GM12874 (cell line): ENCODE results near the gene KLC3.

ENCODE experiments used
- TF ChIP-seq, protein P1 (sequence below): IDR thresholded peaks from 2 replicates; pipeline ENCODE4 v1.5.1; 2011; ENCODE audit warnings: low read depth, mild to moderate bottlenecking, control low read depth, low read length, moderate library complexity; ENCODE audit not compliant: insufficient read depth

KLC3 gene

DNA sequence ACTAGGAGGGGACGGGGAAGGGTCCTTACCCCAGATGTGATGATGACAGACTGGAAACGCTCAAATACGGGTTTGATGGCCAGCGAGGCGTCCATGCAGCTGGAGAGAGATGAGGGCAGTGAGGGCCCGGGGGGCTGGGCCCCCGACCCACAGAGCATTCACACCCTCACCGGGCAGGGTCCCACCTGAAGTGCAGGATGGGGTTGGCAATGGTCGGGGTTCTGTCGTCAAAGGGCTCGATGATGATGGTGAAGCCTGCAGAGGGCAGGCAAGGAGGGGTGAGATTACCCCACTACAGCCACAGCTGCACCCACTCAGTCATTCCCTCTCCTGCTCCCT, 16.9 kb downstream of the KLC3 start:
- TF ChIP-seq, protein P1, sequence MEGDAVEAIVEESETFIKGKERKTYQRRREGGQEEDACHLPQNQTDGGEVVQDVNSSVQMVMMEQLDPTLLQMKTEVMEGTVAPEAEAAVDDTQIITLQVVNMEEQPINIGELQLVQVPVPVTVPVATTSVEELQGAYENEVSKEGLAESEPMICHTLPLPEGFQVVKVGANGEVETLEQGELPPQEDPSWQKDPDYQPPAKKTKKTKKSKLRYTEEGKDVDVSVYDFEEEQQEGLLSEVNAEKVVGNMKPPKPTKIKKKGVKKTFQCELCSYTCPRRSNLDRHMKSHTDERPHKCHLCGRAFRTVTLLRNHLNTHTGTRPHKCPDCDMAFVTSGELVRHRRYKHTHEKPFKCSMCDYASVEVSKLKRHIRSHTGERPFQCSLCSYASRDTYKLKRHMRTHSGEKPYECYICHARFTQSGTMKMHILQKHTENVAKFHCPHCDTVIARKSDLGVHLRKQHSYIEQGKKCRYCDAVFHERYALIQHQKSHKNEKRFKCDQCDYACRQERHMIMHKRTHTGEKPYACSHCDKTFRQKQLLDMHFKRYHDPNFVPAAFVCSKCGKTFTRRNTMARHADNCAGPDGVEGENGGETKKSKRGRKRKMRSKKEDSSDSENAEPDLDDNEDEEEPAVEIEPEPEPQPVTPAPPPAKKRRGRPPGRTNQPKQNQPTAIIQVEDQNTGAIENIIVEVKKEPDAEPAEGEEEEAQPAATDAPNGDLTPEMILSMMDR, result no peak

DNA sequence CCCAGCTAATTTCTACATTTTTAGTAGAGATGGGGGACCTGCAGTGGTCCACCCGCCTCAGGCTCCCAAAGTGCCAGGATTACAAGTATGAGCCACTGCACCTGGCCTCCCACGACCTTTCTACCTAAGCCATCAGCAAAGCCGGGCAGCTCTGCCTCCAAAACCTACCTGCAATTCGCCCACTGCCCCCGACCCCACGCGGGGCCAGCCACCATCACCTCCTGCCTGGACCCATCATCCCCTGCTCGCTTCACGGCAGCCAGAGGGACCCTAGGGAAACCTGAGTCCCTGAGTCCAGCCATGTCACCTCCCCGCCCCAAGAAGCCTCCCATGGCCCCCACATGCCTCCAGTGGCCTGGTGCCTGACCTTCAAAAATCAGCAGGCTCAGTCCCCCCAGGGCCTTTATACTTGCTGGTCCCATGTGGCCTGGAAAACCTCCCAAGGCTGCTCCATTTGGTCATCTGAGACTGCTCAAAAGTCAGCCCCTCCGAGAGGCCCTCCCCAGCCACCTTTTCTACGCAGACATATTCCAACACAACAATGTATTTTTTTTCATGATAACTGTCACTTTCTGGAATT, 17.8 kb downstream of the KLC3 start:
- TF ChIP-seq, protein P1, result no peak

DNA sequence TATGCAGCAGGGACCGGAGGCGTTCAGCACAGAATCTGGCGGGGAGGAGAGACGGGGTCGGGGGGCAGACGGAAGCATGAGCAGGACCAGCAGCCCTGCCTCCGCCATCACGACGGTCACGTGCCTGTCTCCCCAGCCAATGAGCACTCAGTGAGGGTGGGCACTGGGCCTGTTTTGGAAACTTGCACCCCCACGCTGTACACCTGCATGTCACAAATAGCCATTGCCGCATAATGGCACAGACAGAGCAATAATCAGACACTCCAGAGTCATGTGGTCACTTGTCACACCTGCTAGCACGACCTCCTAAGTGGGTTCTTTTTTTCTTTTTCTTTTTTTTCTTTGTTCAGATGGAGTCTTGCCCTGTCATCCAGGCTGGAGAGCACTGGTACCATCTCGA, 21.1 kb downstream of the KLC3 start:
- TF ChIP-seq, protein P1, result no peak

GRCh38 chr19:45362291-45362690, 21.7 kb downstream of the KLC3 start:
- TF ChIP-seq, protein P1, result no peak

DNA sequence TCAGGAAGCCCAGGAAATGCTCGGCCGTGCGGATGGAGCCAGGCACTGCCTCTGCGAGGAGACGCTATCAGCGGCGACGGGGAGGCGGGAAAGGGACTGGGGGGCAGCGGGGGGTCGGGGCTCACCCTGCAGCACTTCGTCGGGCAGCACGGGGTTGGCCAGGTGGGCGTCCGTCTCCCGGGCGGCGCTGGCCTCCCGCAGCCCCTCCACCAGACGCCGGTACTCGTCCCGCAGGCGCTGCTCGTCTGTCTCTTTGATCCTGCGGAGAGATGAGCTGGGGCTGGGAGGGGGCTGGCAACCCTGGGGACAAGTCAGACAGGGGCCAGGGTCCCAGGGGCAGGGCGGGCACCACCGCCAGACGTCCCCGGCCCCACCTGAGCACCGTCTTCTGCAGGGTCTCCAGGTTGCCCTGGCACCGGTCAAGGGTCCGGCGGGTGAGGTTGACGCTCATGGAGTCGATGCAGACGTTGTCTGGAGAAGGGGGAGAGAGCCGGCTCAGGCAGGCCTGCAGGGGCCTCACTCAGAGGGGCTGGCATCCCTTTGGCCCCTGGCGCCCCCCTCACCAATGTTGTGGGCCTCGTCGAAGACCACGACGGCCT, 23.4 kb downstream of the KLC3 start:
- TF ChIP-seq, protein P1, result no peak

- TF ChIP-seq, protein P1, result no peak
These were observed 24.1 kb downstream of the KLC3 start for GRCh38 chr19:45364696-45365095.

DNA sequence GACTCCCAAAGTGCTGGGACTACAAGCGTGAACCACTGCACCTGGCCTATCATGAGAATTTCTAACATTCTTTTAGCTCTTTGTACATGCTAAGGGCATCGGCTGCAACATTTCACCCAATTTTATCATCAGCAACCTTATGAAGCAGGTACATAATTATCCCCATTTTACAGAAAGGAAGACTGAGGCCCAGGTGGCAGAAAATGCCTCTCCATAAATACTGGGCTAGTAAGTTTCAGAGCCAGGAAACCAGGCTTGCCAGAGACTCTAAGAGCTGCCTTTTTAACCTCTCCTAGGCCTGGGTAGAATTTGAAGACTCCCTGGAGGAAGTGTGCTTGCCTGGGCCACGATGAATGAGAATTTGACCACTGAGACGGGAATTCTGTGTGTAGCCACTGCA, 27.6 kb downstream of the KLC3 start:
- TF ChIP-seq, protein P1, result no peak
